NB4 (cell line): Measurements from ENCODE around the gene KCNQ2.

Experiments
- MYC ChIP-seq: IDR thresholded peaks from 2 replicates; pipeline ENCODE4 v1.6.1; 2011; ENCODE audit warnings: low read depth, low read length
- POLR2A ChIP-seq: IDR thresholded peaks from 2 replicates; pipeline ENCODE4 v1.6.1; 2011; ENCODE audit warnings: mild to moderate bottlenecking; ENCODE audit not compliant: insufficient read length; ENCODE audit errors: extremely low read depth
- TF ChIP-seq, protein P1 (sequence below): IDR thresholded peaks from one replicate; pipeline ENCODE4 v1.5.1; 2012; ENCODE audit warnings: low read depth, low read length
- TF ChIP-seq, protein P2 (sequence below): IDR thresholded peaks from 2 replicates; pipeline ENCODE4 v1.6.1; 2011; ENCODE audit warnings: low read depth, low read length

DNA sequence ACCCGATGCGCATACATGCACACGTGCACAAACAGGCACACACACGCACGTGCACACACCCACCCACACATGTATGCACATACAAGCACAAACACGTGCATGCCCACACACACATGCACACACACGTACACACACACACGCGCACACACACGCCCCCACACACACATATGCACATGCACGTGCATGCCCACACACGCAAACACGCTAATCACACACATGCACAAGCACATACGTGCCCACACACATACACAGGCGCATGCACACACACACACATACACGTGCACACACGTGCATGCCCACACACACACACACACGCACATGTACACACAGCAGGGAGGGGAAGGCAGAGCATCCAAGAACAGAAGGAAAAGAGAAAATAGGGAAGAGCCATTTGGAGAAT, 84.5 kb downstream of the KCNQ2 start:
- TF ChIP-seq, protein P1, sequence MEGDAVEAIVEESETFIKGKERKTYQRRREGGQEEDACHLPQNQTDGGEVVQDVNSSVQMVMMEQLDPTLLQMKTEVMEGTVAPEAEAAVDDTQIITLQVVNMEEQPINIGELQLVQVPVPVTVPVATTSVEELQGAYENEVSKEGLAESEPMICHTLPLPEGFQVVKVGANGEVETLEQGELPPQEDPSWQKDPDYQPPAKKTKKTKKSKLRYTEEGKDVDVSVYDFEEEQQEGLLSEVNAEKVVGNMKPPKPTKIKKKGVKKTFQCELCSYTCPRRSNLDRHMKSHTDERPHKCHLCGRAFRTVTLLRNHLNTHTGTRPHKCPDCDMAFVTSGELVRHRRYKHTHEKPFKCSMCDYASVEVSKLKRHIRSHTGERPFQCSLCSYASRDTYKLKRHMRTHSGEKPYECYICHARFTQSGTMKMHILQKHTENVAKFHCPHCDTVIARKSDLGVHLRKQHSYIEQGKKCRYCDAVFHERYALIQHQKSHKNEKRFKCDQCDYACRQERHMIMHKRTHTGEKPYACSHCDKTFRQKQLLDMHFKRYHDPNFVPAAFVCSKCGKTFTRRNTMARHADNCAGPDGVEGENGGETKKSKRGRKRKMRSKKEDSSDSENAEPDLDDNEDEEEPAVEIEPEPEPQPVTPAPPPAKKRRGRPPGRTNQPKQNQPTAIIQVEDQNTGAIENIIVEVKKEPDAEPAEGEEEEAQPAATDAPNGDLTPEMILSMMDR, result no peak
- TF ChIP-seq MYC (no peak), POLR2A (no peak)
- TF ChIP-seq, protein P2, sequence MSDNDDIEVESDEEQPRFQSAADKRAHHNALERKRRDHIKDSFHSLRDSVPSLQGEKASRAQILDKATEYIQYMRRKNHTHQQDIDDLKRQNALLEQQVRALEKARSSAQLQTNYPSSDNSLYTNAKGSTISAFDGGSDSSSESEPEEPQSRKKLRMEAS, result no peak
